Peyer's patch (tissue), 4 donors: ENCODE results near the gene UNC119. TPM values are rescaled to one million over a fixed set of nuclear protein-coding genes. Genes with fewer than 3 reads are reported as not detected.

Experiments
- DNase-seq, 3 donors: peaks; one replicate each; pipeline ENCODE4 v3.0.0-alpha.2; 2017 to 2019
- H3K27ac ChIP-seq, 4 donors: fragments of 200-600 bp; sonication (generic); one replicate each; pipeline ENCODE4 v1.5.1; 2016 to 2019
- H3K27me3 ChIP-seq, 2 donors: fragments of 200-600 bp; sonication (generic); one replicate each; pipeline ENCODE4 v1.5.1; 2019
- H3K36me3 ChIP-seq, 3 donors: fragments of 200-600 bp; sonication (generic); one replicate each; pipeline ENCODE4 v1.5.1; 2016 to 2019
- H3K4me1 ChIP-seq, 4 donors: fragments of 200-600 bp; sonication (generic); one replicate each; pipeline ENCODE4 v1.5.1; 2016 to 2019
- H3K4me3 ChIP-seq, 4 donors: fragments of 200-600 bp; sonication (generic); 1 replicate in 3 of 4; 2 replicates in 1 of 4; pipeline ENCODE4 v1.5.1; 2016 to 2019; ENCODE audit warnings: mild to moderate bottlenecking in 1 of 4
- H3K9me3 ChIP-seq, 4 donors: fragments of 200-600 bp; sonication (generic); one replicate each; pipeline ENCODE4 v1.5.1; 2016 to 2019; ENCODE audit warnings: mild to moderate bottlenecking in 1 of 4
- CTCF ChIP-seq, 6 experiments: fragments of 450-650 bp in 4 of 6; fragments of 200-600 bp in 2 of 6; sonication (generic) in 1 of 6; IDR thresholded peaks; one replicate each; pipeline ENCODE4 v1.5.1; 2017 to 2019; ENCODE audit warnings: antibody characterized with exemption in 6 of 6, mild to moderate bottlenecking in 3 of 6, moderate library complexity in 1 of 6
- POLR2A ChIP-seq, 2 donors: fragments of 450-650 bp; IDR thresholded peaks; one replicate each; pipeline ENCODE4 v1.5.1; 2017; ENCODE audit warnings: antibody characterized with exemption in 2 of 2, mild to moderate bottlenecking in 2 of 2, moderate library complexity in 2 of 2
- total RNA-seq, 4 donors: library from RNA; depleted of rRNA; stranded (reverse); fragments of >200 nt; gene quantifications; one replicate each; pipeline ENCODE4 v1.1.0, GENCODE V29; 2016

The UNC119 gene
- total RNA-seq, 4 donors from 2014 or later: 22.6 to 39.2 (median 31.4) TPM

- peaks cover 0 to 16% (median 0%) of the 10 kb centered on the region in 4 donors for H3K4me1 ChIP-seq
- H3K4me3 ChIP-seq: no peak overlapping the region
- H3K27ac ChIP-seq: no peak overlapping the region
- DNase-seq: no peak
- H3K9me3 ChIP-seq: no peaks in the 10 kb centered on the region
- no peaks in the 10 kb centered on the region for H3K36me3 ChIP-seq
- TF ChIP-seq CTCF (IDR thresholded peaks at IDR 0.05) (no peak), POLR2A (IDR thresholded peaks at IDR 0.05) (no peak)
- no peaks in the 10 kb centered on the region for H3K27me3 ChIP-seq
Observed at GRCh38 chr17:28501421-28502284, 50.8 kb downstream of the UNC119 start.

DNA sequence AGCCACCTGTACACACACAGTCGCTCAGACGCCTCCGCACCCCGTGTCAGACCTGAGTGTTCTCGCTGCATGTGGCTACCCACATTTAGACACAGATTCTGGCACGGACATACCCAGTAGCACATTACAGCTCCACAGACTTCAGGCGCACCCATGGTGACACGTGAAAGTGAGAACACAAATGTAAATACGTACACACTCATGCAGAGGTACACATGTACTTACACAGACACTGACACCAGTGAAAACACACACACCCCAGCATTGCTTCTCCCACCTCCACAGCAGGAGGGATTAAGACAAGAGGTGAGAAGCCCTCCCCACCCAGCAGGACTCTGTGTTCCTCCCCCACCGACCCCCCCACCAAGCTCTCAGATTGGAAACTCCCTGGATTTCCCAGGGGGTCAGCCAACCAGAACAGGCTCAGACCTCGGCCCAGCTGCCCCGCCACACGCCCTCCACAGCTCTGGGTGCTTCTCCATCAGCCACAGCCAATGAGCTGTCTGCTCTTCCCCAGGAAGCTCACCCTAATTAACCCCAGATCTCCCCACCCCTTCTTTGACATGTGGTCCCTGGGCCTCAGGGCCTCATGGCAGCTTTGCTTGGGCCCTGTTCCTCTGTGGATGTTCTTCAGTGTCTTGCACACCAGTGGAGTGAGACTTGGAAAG is 51.6 kb downstream of the UNC119 start:
- H3K4me3 ChIP-seq: no peak overlapping the region
- H3K4me1 ChIP-seq: peaks cover 0 to 16% (median 0%) of the 10 kb centered on the region in 4 donors
- TF ChIP-seq POLR2A (IDR thresholded peaks at IDR 0.05) (no peak), CTCF (IDR thresholded peaks at IDR 0.05) (no peak)
- peaks cover 0 to 5% (median 0%) of the 10 kb centered on the region in 3 donors for H3K36me3 ChIP-seq
- no peaks in the 10 kb centered on the region for H3K27me3 ChIP-seq
- no peak for DNase-seq
- H3K9me3 ChIP-seq: no peaks in the 10 kb centered on the region
- no peak overlapping the region for H3K27ac ChIP-seq

DNA sequence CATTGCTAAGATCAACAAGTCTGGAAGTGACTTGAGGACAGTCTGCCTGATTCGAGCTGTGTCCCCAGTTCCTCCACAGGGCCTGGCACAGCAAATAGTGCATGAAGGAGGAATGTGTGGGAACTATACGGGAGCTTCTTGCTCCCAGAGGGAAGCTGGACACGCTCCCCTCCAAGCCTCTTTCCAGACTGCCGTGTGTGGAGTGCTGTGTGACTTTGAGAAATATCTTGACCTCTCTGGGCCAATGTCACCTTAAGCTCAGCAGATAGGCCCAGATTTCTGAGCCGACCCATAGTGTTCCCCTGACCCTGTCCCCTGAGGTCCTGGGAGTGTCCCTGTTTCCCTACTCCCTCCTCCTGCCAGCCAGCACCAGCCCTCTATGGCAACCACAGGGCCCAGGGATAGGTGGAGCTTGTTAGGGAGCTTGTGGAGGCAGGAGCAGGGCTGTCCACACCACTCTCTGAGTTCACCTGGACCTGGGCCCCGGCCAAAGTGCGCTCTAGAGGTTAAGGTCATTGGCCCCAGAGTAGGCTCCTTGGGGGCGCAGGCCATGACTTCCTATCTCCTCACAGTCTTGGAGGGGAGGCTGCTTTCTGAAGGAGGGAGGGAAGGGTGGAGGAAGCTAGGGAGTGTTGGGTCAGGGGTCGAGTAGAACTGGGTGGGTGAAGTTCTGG is 52.6 kb downstream of the UNC119 start:
- Histone ChIP-seq H3K27me3 (no peaks in the 10 kb centered on the region), H3K4me3 (no peak overlapping the region), H3K27ac (peak overlapping the region in 1 of 4 donors; percentile 21), H3K4me1 (peaks cover 0 to 16% (median 0%) of the 10 kb centered on the region in 4 donors), H3K9me3 (no peaks in the 10 kb centered on the region), H3K36me3 (peaks cover 0 to 15% (median 0%) of the 10 kb centered on the region in 3 donors)
- peak in 1 of 3 donors; percentile 53 for DNase-seq
- TF ChIP-seq POLR2A (IDR thresholded peaks at IDR 0.05) (no peak), CTCF (IDR thresholded peaks at IDR 0.05) (no peak)

DNA sequence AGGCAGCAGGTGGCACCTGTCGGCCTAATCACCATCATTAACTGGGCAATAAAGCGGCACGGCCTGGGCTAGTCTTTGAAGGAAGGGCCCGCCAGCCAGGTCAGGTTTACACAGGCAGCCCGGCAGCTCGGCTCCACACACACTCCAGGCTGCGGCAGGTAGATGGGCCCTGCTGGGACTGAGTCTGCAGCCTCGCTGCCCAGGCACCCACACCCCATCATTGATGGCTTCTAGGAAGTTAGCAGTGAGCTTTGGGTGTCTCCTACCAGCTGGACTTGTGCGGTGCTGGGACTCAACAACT is 53.1 kb downstream of the UNC119 start:
- no peak for TF ChIP-seq CTCF (IDR thresholded peaks at IDR 0.05)
- no peak for TF ChIP-seq POLR2A (IDR thresholded peaks at IDR 0.05)
- Histone ChIP-seq H3K27me3 (no peaks in the 10 kb centered on the region), H3K4me1 (peaks cover 0 to 16% (median 0%) of the 10 kb centered on the region in 4 donors), H3K9me3 (no peaks in the 10 kb centered on the region), H3K27ac (peak overlapping the region in 1 of 4 donors; percentile 21), H3K36me3 (peaks cover 0 to 17% (median 0%) of the 10 kb centered on the region in 3 donors), H3K4me3 (no peak overlapping the region)
- peak in 2 of 3 donors; percentile 81 for DNase-seq

- peak overlapping the region in 1 of 4 donors; percentile 21 for H3K27ac ChIP-seq
- H3K4me3 ChIP-seq: no peak overlapping the region
Observed at GRCh38 chr17:28498652-28499363, 53.6 kb downstream of the UNC119 start.

More at GRCh38 chr17:28498652-28499363, 53.6 kb downstream of the UNC119 start:
- Histone ChIP-seq H3K4me1 (peaks cover 0 to 16% (median 0%) of the 10 kb centered on the region in 4 donors), H3K9me3 (no peaks in the 10 kb centered on the region), H3K36me3 (peaks cover 0 to 22% (median 0%) of the 10 kb centered on the region in 3 donors), H3K27me3 (no peaks in the 10 kb centered on the region)
- DNase-seq: peak in 1 of 3 donors; percentile 61
- TF ChIP-seq CTCF (IDR thresholded peaks at IDR 0.05) (peak in 2 of 6 experiments; percentile 19 to 49), POLR2A (IDR thresholded peaks at IDR 0.05) (peak in 1 of 2 donors; percentile 2)
